GM18508 (cell line): Measurements from ENCODE around the gene SEC16A.

ENCODE experiments used
- ATAC-seq: cut with Tn5 transposase; IDR thresholded peaks from one replicate; pipeline ENCODE4 v1.9.1; 2021; ENCODE audit warnings: moderate number of reproducible peaks; ENCODE audit not compliant: insufficient read depth, unreplicated experiment

Gene SEC16A

DNA sequence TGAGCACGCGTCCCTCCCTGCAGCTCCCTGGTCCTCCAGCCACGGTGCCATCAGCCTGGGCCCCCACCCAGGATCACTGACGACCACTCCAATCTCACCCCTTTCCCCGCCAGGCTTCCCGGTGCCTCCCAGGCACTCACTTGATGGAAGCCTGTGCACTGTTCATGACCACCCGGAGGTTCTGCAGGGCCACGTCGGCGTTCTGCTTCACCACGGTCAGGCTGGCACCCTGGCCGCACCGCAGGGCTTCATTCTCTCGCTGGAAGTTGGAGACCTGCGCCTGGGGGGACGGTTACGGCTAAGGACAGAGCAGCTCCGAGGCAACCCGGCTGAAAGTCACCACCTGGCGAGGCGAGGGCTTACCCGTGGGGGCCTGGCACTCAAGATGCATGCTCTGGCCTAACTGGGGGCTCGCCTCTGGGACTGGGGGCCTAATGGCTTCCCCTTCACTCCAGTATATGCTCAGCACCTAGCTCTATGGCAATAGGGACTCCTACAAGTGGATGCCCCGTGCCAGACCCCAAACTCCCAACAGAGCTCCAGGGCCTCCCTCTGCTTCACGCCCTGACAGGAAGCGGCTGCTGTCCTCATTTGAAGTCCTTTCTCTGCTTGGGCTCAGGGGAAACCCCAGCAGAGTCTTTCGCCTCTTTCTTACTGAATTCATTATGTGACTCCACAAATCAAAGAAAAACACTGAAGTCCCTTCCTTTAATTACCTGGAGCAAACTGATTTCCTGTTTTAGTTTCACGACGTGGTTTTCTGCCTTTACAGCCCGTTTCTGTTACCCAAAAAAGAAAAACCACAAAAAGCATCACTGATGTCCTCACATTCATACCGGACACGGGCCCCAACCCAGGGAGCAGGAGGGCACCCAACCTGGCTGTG lies 78.7 kb downstream of the SEC16A start:
- no peak for ATAC-seq

DNA sequence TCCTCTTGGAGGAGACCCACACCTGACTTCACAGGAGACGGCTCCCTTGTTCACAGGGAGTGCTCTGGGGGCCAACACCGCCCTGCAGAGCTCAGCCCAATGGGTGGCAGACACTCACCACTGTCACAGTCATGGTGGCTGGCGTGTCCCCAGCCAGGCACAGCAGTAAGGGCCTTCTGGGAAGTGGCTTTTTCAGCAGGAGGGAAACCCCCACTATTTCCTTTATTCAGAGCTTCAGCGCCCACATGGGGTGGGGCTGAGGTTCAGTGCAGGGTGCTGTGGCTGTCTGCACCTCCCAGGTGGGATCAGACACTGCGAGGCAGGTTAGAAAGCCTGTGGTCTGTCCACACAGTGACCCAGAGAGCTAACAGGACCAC lies 79.3 kb downstream of the SEC16A start:
- no peak for ATAC-seq

DNA sequence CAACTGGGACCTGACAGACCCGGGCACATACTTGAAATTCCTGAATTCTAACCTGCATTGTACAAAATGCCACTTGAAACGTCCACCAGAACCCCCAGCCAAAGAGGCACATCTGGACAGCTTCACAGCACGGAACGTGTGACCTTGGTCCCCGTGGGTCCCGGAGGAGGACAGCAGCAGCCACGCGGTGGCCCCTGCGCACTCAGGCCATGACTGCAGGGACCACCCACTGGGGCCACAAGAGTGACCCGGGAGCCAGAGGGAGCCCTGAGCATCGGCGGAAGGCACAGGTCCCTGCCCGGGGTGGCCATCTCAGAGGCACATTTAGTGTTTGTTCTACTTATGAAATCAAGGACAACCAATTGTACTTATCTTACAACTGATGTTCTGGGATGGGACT lies 80.8 kb downstream of the SEC16A start:
- ATAC-seq = no peak

DNA sequence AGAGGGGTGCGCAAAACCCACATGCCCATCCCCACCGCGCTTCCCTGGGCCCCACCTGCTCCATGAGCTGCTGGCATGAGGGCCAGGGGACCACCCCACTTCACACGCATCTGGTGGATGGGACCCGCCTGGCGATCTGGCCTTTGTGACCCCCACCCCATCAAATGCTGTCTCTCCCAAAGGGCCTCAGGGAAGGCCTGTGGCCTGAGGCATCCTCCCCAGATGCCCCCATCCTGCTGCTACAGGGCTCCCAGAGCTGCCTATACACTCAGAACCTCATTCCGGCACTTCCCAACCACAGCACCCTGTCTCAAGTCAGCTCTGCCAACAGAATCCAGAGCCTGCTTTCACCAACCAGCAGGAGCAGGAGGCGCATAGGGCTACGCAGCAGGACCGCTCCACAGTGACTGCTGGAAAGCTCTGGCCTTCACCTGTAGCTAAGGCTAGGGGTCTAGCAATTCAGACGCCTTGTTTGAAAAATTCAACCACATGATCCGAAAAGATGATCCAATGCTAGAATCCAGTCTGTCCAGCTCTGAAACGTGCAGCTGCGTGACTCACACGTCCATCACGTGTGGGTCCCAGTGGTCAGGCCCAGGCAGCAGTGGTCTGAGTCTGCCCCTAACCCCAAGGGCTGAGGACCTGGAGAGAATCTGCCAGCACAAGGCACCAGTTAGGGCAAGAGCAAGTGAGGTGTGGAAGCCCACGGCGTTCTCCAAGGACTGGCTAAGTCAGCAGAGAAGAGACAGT lies 81.5 kb downstream of the SEC16A start:
- no peak for ATAC-seq

DNA sequence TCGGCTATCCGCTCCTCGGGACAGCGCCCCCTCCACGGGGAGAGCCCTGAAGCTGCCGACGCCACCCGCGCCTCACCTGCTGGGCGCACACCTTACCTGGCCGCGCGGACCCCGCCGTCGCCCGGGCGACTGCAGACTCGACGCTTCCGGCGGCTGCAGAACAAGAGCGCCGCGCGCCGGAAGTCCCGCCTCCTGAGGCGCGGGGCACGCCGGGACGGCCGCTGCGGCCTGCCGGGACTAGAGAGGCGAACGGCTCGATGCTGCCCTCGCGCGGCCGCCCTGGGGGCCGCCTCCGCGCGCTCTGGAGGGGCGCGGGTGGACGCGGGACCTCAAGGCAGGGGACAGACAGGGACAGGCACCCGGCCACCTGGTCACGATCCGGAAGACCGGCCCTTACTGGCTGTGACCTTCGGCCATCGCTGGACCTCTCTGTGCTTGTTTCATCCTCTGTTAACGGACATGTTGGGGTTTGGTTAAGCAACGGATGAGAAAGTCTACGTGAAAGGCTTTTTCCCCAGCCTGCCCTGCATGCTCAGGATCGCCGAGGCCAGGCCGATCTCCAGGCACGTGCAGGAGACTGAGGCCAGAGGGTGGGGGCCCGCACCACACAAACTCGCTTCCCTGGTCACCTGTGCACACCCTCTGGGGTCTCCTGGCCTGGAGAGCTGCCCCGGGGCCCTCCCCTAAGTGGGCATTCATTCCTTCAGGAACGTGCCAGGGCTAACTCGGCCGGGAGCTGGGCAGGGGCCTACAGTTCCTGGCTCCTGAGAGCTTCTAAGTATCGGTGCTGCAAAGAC lies 82.6 kb downstream of the SEC16A start, which contains the start of gene SNAPC4:
Gene SNAPC4, minus strand, starts transcription at position 133 of the 797 bp plus-strand sequence. CDS start 1,742 bp downstream, outside the sequence.
- no peak for ATAC-seq

DNA sequence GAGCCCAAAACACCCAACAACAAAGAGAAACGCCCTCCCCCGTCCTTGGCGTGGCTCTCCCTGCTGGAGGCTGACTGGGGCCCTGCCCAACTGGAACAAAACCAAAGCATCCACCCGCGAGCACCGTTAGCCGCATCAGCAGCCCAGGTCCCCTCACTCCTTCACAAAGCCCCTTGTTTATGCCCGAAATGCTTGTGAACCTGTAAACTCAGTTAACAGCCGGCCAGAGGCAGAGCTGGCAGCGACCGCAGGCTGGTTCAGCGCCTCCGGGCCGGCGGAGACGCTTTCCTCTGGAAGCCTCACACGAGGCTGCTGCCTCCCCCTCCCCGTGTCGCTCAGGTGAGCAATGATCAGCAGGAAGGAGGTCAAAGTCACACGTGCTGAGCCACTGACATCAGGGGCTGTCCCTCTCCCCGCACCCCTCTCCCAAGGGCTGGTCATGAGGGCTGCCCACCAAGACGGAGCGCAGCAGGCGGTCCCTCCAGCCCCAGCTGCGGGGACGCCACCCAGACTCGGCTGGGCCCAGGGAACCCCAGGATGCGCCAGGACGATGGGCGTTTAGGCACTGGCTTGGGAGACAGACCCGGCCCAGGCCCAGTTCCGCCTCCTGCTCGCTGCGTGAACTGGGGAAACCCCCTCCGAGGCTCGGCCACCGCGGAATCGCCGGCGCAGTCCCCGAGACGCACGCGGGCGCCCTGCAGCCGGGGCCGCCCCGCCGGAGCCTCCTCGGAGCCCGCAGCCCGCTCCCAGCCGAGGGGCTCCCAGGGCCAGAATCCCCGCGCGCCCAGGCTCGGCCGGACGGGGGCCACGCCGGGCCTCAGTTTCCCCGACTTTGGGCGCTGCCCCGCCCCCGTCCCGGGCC lies 83.4 kb downstream of the SEC16A start:
- ATAC-seq = no peak

DNA sequence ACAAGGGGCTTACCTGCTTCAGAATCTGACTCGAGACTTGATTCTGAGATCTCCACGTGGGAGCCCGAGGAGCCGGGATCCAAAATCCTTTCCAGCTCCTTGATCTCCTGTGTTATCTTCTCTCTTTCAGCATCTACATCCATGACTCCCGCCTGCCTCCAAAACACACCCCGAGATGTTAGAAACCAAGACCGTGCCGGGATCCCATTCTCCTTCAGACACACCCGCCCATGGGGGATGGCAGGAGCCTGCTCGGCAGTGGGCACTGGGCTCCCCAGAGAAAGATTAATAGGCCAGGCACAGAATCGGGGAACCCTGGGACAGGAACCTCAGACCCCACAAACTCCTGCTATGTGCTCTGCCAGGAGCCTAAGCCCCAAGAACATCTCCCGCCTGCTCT lies 84.6 kb downstream of the SEC16A start:
- ATAC-seq = no peak

DNA sequence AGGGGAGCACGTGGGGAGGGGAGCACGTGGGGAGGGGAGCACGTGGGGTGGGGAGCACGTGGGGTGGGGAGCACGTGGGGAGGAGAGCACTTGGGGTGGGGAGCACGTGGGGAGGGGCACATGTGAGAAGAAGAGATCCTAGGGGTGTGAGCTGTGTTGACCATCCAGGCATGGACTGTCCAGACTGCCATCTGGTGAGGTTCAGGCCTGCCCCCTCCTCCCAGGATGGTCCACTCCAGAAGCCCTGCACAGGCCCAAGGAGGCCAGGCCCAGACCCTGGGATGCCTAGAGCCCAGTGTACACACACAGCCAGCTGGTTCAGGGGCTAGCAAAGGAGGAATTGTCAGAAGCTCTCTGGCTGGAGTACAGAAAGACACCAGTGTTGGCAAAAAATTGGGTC lies 85.2 kb downstream of the SEC16A start:
- ATAC-seq = no peak

DNA sequence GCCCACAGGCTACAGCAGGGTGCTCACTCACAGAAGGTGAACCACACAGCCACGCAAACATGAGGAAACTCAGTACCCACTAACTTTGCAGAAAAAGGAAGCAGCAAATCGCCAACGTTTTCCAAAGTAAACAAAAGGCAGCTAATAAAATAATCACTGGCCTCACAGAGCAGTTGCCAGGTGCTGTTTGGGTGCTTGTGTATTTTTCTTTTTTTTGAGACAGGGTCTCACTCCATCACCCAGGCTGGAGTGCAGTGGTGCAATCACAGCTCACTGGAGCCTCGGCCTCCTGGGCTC lies 86.7 kb downstream of the SEC16A start:
- ATAC-seq = no peak

DNA sequence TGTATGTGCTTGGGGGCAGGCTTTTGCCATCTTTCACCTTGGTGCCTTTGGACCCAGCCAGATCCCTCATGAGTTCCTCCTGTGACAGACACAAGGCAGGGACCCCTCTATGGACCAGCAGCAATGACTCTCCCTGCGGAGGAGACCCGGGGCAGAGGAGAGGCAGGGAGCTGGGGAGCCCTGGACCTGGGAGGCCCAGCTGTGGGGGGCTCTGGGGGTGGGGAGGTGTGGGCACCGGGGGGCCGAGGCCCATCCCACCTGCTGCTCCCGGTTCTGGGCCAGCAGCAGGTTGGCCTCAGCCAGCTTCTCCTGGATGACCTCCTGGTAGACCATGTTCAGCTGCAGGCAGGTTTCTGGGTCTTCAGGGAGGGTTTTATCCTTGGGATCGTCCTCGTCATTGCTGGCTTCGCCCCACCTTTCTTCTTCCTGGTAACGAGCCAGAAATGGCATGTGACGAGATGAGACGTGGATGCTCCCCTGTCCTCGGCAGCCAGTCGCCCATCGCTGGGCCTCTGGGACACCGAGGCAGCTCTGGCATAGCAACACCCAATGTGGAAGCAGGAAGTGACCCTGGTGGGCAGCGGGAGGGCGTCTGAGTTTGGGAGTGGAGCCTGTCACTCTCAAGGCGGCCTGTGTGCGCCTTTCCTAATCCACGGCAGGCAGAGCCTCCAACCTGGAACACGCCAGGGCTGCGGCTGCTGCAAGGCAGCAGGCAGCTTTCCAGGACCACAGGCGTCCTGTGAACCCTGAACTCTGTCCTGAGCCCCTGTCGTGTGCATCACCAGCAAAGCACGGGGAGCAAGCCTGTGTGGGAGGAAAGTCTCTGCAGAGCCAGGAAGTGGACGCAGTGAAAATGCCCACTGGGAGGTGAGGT lies 87.3 kb downstream of the SEC16A start:
- ATAC-seq = no peak

DNA sequence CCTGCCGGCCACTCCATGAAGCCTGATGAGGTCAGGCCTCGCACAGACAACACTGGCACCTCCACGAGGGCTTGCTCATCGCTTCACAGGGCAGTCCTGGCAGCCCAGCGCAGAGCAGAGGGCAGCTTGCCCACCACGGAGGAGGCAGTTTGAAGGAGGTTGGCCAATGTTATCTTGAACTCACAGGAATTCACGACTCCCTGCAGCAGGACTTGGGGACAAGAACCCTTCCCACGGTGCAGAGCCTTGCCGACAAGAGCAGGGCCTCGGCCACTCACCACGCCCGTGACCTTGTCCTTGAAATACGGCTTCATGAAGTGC lies 87.9 kb downstream of the SEC16A start:
- ATAC-seq = no peak

DNA sequence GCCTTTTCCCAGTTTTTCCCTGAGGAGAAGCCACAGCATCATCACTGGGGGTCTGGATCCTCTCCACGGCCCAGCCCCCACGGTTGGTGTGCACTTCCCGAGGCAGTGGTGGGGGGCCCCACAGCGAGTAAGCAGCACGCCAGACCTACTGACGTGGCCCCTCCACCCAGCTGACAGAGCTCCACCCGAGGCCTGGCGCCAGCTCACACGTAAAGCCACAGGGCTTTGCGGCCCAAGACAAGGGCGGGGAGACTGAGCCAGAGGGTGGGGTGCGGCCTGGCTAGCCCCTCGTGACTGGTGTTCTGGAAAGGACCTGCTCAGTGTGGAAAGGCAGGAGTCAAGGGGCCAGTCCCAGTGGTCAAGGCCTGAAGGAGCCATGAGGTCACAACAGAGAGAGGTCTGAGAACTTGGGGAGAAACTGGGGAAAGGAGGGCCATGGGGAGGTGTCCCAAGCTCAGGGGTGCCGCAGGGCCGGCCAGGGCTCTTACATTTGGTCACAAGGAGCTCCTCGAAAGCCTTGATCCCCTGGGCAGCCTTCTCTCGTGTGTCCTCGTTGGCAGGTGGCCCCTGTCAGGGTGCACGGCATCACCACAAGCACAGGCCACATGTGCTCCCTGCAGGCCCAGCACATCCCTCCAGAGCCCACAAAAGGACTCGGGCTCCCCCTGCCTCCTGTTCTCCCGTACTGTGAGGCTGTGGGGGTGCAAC lies 88.4 kb downstream of the SEC16A start:
- no peak for ATAC-seq

DNA sequence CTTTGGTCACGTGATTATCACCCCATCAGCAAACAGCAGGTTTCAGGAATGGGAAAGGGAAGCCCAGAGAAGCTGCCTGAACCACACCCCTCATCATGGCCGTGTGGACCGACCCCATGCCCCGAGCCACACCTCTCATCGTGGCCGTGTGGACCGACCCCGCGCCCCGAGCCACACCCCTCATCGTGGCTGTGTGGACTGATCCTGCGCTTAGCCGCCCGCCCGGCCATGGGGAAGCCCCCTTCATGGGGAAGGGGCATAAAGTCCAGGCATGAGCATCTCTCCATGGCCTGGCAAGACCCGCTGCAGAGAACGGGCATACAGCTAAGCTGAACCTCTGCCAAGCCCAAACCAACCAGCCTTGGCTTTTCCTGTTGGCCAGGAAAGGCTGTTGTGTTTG lies 89.3 kb downstream of the SEC16A start:
- no peak for ATAC-seq

DNA sequence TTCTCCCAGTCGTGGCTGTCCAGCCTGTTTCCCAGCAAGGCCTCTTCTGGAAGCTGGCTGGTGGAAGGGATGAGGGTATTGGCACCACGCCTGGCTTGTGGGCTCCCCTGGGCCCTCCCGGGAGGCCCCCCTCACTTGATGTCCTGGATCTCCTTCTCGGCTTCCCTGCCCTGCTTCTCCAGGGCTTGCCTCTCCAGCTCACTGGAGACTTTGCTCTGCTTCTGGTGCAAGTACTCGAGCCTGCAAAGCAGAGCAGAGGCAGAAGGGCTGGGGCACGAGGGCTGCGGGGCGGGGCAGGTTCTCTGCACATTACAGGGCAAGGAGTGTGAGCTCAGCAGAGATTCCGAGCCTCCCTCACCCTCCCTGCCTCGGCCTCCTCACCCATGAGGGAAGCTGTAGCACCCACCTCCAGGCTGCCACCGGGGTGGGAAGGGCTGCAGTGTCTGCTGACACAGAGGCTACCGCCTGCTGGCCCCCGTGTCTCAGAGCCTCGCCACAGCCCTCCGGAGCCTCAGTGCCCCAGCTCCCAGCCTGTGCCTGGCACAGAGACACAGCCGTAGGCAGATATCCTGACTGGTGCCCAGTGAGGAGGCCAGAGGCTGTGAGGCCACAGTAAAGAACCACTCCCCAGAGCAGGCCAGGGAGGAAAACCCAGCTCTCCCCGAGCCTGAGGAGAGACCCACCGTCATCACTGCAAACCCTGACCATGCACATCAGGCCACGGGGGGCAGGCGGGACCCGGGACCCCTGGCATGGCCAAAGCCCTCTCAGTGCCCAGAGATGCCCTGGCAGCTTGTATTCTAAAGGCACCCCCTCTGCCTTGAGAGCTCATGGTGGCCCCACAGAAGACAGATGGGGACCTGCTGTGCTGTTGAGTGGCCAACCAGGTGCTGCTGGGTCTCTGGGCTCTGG lies 90.0 kb downstream of the SEC16A start:
- ATAC-seq = no peak

DNA sequence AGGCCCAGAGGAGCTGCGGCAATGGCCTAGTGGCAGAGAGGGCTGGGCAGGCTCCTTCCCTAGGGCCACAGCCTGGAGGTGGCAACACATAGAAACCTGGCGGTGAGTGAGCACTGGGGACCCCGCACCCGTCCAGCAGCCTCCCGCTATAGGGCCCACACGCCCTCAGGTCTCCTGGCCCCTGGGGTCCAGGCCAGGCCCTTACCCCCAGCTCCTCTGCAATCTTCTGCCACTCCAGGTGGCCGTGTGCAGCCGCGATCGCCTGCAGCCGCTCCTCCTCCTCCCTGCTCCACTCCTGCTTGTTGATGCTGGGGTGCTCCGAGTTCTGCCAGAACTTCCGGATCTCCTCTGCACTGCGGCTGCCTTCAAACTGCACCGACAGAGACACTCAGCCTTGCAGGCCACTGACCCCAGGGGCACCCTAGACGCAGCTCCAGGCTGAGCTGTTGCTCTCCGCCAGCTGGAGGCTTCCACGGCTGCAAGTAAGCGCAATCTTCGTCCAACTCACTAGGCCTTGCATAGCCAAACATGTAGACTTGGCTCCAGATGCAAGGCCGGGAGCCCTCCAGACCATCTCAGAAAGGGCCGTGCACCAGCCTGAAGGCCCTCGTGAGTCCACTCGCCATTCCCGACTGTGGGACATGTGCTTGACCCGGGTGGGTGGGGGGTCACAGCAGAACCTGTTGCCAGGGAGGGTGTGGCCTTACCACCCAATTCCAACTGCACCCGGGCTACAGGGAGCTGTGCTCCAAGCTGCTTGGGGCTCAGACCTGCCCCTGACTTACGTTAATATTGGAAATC lies 90.9 kb downstream of the SEC16A start:
- ATAC-seq = no peak
